Measurements from ENCODE around the gene IGSF9.
"Not testable (repeated sequence)": the region's sequence is repeated elsewhere in the genome, so short reads cannot be mapped to it uniquely, and the experiment has no call there.

The IGSF9 gene

GRCh38 chr1:159914252-159915018, 31.0 kb downstream of the IGSF9 start:
- no peak overlapping the region for H3K4me3 ChIP-seq (ENCODE audit: low read depth, low read length)
- no peak for TF ChIP-seq CTCF (IDR thresholded peaks at IDR 0.05; ENCODE audit: low read depth, low read length)
- DNase-seq (ENCODE audit: low read depth): no peak

DNA sequence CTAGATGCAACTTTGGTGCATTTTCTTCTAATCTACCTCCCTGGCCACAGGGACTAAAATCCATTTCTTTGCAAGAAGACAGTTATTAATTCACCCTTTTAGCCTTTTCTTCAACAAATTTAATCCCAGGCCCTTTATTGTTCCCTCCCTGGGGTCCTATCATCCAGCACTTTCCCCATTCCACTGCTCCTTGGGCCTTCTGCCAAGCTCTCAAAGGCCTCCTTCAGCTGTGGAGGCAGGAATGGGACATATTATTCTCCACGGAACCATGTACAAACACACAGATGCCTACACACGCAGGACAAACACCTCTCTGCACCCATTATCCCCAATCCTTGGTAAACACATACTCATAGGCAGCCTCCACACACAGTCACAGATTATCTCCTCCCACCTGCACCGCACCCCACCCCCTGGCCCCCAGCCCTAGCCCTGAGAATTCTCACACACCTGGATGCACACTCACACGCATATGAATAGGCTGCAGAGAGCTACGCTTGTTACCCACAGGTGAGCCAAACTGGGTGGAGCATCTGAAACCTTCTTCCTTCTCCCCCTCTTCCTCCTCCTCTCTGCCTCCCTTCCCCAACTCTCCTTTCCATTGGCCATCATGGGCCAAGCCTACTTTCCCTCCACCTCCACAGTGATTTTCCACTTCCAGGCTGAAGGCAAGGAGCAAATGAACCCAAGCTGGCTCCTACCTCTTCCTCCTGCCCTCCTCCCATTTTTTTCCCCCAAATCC, 31.8 kb downstream of the IGSF9 start:
- TF ChIP-seq CTCF (IDR thresholded peaks at IDR 0.05; ENCODE audit: low read depth, low read length) (no peak), MYC (IDR thresholded peaks at IDR 0.05; ENCODE audit: low read depth, low read length) (no peak), POLR2A (IDR thresholded peaks at IDR 0.05; ENCODE audit: extremely low read depth, insufficient read length) (no peak), MAX (IDR thresholded peaks at IDR 0.05; ENCODE audit: low read depth, low read length) (no peak)
- DNase-seq (ENCODE audit: low read depth): no peak
- H3K4me3 ChIP-seq (ENCODE audit: low read depth, low read length): no peak overlapping the region

GRCh38 chr1:159911326-159912070, 33.9 kb downstream of the IGSF9 start:
- peak; percentile 45 for DNase-seq (ENCODE audit: low read depth)
- TF ChIP-seq MYC (IDR thresholded peaks at IDR 0.05; ENCODE audit: low read depth, low read length): no peak
- TF ChIP-seq POLR2A (IDR thresholded peaks at IDR 0.05; ENCODE audit: extremely low read depth, insufficient read length): no peak
- no peak for TF ChIP-seq CTCF (IDR thresholded peaks at IDR 0.05; ENCODE audit: low read depth, low read length)
- TF ChIP-seq MAX (IDR thresholded peaks at IDR 0.05; ENCODE audit: low read depth, low read length): no peak
- H3K4me3 ChIP-seq (ENCODE audit: low read depth, low read length): no peak overlapping the region

- DNase-seq (ENCODE audit: low read depth): no peak
- TF ChIP-seq CTCF (IDR thresholded peaks at IDR 0.05; ENCODE audit: low read depth, low read length) (no peak), POLR2A (IDR thresholded peaks at IDR 0.05; ENCODE audit: extremely low read depth, insufficient read length) (no peak)
- H3K4me3 ChIP-seq (ENCODE audit: low read depth, low read length): no peak overlapping the region
Observed at GRCh38 chr1:159908031-159908940, 37.1 kb downstream of the IGSF9 start.

GRCh38 chr1:159906960-159907359, 38.5 kb downstream of the IGSF9 start:
- TF ChIP-seq CTCF (IDR thresholded peaks at IDR 0.05; ENCODE audit: low read depth, low read length) (no peak), POLR2A (IDR thresholded peaks at IDR 0.05; ENCODE audit: extremely low read depth, insufficient read length) (no peak), MYC (IDR thresholded peaks at IDR 0.05; ENCODE audit: low read depth, low read length) (no peak), MAX (IDR thresholded peaks at IDR 0.05; ENCODE audit: low read depth, low read length) (no peak)

GRCh38 chr1:159904036-159904435, 41.4 kb downstream of the IGSF9 start:
- not testable (repeated sequence) for H3K4me3 ChIP-seq (ENCODE audit: low read depth, low read length); DNase-seq (ENCODE audit: low read depth)

More at GRCh38 chr1:159906960-159907359, 38.5 kb downstream of the IGSF9 start:
- no peak for DNase-seq (ENCODE audit: low read depth)
- H3K4me3 ChIP-seq (ENCODE audit: low read depth, low read length): no peak overlapping the region
